Pulmonary artery endothelial cell (primary cell): ENCODE data around the gene STK11. TPM values are rescaled to one million over a fixed set of nuclear protein-coding genes. Genes with fewer than 3 reads are reported as not detected.

ENCODE experiments used
- DNase-seq: peaks from one replicate; pipeline ENCODE4 v3.0.0-alpha.2; 2011; ENCODE audit warnings: low read depth, low spot score
- total RNA-seq: library from RNA; depleted of rRNA; stranded (reverse); fragments of >200 nt; gene quantifications from 2 replicates; pipeline ENCODE4 v1.2.3, GENCODE V29; 2014

The STK11 gene, protein sequence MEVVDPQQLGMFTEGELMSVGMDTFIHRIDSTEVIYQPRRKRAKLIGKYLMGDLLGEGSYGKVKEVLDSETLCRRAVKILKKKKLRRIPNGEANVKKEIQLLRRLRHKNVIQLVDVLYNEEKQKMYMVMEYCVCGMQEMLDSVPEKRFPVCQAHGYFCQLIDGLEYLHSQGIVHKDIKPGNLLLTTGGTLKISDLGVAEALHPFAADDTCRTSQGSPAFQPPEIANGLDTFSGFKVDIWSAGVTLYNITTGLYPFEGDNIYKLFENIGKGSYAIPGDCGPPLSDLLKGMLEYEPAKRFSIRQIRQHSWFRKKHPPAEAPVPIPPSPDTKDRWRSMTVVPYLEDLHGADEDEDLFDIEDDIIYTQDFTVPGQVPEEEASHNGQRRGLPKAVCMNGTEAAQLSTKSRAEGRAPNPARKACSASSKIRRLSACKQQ
- total RNA-seq = 100 and 131 TPM in 2 replicates

- peak; percentile 86 for DNase-seq
Measured at GRCh38 chr19:1205114-1206099, at the start of gene STK11. TSS of gene STK11 (plus strand) at chr19:1205778. CDS start at chr19:1206914, 1,136 bp downstream.

GRCh38 chr19:1156305-1156801, 49.2 kb upstream of the STK11 start:
- DNase-seq = no peak

DNA sequence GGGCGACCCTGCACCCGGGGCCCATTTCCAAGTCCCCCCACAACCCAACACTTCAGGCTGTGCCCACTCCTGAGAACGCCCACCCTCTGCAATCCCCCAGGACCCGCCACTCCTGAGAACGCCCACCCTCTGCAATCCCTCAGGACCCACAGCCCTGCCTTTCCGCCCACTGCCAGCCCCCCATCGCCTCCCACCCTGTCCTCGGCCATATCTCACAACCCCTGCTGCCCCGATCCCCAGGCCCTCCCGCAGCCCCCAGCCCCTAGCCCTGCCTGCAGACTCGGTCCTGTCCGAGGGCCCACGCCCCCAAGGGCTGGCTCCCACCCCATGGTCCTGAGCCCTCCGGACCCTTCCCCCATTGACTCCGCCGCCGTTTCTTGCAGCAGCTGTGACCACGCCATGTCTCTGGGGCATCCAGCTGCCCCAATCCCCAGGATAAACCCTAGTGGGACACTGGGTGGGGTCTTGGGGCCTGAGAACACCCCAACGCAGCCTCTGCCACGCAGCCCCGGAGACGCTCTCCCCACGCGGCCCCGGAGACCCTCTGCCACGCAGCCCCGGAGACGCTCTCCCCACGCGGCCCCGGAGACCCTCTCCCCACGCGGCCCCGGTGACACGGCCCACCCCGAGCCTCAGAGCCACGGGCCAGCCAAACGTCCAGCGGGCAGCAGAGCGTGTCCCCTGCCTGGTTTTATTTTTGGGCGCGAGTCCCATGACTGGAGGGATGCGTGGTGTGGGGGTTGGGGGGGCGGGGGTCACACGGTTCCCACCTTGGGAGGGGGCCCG, 48.6 kb upstream of the STK11 start:
- DNase-seq = no peak

DNA sequence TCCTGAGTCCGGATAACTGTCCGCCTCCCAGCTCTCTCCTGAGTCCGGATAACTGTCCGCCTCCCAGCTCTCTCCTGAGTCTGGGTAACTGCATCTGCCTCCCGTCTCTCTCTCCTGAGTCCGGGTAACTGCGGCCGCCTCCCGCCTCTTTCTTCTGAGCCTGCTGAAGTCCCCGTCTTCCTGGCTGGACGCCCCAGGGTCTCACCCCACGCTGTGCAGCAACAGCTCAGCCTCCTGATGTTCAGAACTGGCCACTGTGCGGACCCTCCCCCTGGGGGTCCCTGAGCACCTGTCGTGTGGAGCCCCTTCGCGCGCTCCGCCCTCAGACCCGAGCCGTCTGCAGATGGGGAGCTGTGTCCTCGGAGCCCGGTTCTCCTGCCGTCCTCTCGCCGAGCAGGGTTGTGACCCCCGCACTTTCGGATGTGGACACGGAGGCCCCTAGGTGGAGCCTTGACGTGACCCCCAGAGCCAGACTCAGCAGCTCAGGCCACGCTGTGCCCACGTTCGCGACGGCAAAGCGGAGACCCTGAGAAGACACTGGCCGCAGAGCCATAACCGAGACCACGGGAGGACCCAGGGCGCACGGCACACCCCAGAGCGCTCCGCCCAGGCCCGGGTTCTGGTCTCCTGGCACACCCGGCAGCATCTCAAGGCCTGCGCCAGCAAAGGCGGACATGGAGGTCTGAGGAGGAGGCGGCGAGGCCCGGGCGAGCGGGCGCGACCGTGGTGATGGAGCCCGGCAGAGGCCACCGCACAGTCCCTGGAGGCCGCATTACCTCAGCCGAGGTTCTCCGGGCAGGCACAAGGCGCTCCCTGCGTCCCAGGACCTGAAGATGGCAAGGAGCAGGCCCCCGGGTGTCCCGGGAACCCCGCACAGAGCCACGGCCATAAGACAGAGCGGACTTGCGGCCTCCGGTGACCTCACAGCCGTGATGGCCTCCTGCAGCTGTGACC, 47.4 kb upstream of the STK11 start:
- no peak for DNase-seq

- no peak for DNase-seq
Measured at GRCh38 chr19:1158885-1159448, 46.6 kb upstream of the STK11 start.

DNA sequence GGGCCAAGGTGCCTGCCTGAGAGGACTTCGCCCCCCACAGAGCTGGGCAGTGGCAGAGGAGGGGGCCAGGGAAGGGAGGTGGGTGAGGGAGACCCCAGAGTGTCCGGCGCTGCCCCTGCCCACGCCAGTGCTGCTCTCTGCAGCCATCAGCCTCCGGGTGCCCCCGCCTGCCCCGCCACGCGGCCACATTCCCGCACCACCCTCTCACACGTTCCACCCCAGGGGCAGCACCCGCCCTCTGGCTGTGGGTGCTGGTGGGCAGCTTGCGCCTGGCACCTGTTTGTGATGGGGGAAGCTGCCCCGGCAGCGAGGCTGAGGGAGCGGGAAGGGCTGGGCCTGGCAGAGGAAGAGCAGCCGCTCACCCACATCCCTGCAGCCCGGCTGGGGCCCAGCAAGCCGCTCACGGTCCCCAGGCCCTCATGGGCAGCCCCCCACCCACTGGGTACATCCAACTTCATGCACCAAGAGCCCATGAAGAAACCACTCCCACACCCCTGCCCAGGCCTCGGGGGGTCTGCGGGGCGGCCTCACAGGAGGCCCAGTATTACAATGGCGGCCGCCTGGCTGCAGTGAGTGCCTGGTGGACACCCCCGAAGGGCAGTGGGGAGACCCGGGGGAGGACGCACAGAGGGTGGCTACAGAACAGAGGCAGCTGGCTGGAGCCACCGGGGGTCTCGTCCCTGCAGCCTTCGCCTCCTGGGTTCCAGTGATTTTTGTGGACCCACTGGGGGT, 45.5 kb upstream of the STK11 start:
- no peak for DNase-seq

- DNase-seq = no peak
Measured at GRCh38 chr19:1161716-1162115, 43.9 kb upstream of the STK11 start.

- DNase-seq = no peak
Measured at GRCh38 chr19:1162404-1163282, 42.9 kb upstream of the STK11 start.

DNA sequence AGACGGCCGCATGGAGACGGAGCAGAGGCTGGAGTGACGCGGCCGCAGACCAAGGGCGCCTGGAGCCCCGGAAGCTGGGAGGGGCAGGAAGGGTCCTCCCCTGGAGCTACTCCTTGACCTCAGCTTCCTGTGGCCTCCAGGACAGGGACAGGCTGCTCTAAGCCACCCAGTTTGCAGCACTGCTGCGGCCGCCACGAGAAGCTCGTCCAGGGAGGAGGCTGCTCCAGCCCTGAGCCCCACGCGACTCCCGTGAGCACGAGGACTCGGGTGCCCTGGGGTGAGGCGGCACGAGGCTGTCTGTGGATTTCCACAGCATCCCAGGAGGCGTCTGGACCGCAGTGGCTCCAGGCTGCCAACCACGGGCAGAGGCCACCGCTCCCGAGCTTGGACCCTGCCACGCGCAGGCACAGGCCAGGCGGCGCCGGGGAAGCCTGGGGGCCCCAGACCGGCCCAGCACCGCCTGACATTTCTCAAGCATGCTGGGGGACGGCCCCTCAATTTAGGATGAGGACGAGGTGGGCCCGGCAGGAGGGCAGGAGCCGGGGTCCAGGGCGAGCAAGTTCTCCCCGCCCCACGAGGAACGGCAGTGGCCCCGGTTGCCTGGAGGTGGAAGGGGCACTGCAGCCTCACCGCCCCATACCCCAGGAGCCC, 42.2 kb upstream of the STK11 start:
- DNase-seq = no peak

- no peak for DNase-seq
Measured at GRCh38 chr19:1163934-1164683, 41.5 kb upstream of the STK11 start.

GRCh38 chr19:1164684-1165531, 40.7 kb upstream of the STK11 start:
- no peak for DNase-seq

DNA sequence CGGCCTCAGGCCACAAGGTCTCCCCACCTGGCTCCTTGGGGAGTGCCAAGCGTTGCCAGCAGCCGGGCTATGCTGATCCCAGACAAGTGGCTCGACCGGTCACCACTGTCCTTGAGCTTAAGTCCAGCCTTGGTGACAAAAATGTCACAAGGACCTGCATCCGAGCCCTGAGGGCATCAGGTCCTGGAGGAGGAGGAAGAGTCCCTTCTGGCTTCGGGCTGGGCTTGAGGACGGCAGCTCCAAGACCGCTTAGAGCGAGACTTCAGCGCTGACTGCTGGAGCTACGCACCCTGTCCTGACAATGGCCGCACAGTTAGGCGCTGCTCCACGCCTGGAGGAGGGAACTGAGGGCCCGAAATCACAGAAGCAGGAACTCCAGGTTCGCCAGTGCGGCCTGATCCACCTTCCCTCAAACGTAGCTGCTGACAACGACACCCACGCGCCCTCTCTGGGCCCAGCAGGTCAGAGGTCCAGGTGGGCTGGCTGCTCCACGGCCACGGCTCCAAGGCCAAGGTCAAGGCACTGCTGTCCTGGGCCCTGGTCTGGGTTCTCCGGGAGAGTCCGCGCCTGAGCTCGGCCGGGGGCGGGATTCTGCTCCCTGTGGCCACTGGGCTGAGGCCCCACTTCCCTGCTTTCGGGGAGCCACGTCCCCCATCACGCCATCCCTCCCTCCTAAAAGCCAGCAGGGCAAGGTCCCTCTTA, 38.6 kb upstream of the STK11 start:
- no peak for DNase-seq

GRCh38 chr19:1167687-1168571, 37.6 kb upstream of the STK11 start:
- DNase-seq = no peak
